CD14-positive monocyte (primary cell): ENCODE data around the gene MAML1. TPM values are rescaled to one million over a fixed set of nuclear protein-coding genes. Genes with fewer than 3 reads are reported as not detected.
A peak's percentile ranks its signal among the peaks of the same experiment; 100 is the strongest.

Source experiments
- DNase-seq, 3 donors: peaks; one replicate each; pipeline ENCODE4 v3.0.0-alpha.2; 2011 to 2022
- H2AFZ ChIP-seq: 2 replicates; pipeline ENCODE4 v1.6.0; 2012; ENCODE audit warnings: mild to moderate bottlenecking, low read depth, low read length, inconsistent platforms; ENCODE audit not compliant: insufficient read depth, poor library complexity, severe bottlenecking
- H3K27ac ChIP-seq, 2 donors: 1 replicate in 1 of 2; 2 replicates in 1 of 2; pipeline ENCODE4 v1.5.1; 2012 to 2013; ENCODE audit warnings: low read length in 2 of 2, control low read depth in 1 of 2, inconsistent platforms in 1 of 2, low read depth in 1 of 2, mild to moderate bottlenecking in 1 of 2
- H3K27me3 ChIP-seq, 2 donors: one replicate each; pipeline versions ENCODE4 v1.6.0 to v1.6.1; 2011 to 2013; ENCODE audit warnings: low read length in 2 of 2; ENCODE audit not compliant: control insufficient read depth in 2 of 2, insufficient read depth in 2 of 2
- H3K36me3 ChIP-seq, 2 donors: replicated peaks in 1 of 2; 1 replicate in 1 of 2; 2 replicates in 1 of 2; pipeline versions ENCODE4 v1.5.1 to v1.6.1; 2012 to 2013; ENCODE audit warnings: low read length in 2 of 2, control low read depth in 1 of 2, inconsistent platforms in 1 of 2, mild to moderate bottlenecking in 1 of 2; ENCODE audit not compliant: insufficient read depth in 2 of 2, control insufficient read depth in 1 of 2
- H3K4me1 ChIP-seq, 2 donors: 1 replicate in 1 of 2; 2 replicates in 1 of 2; pipeline versions ENCODE4 v1.5.1 to v1.6.1; 2012 to 2013; ENCODE audit warnings: low read length in 2 of 2, control low read depth in 1 of 2, inconsistent platforms in 1 of 2, mild to moderate bottlenecking in 1 of 2, moderate library complexity in 1 of 2; ENCODE audit not compliant: insufficient read depth in 2 of 2, control insufficient read depth in 1 of 2
- H3K4me2 ChIP-seq: replicated peaks from 2 replicates; pipeline ENCODE3; 2012; ENCODE audit warnings: low read length, moderate library complexity, mild to moderate bottlenecking; ENCODE audit not compliant: poor library complexity, severe bottlenecking; ENCODE audit errors: extremely low read depth
- H3K4me3 ChIP-seq, 3 experiments: fragments of 200-600 bp in 1 of 3; sonication (generic) in 1 of 3; replicated peaks in 1 of 3; 1 replicate in 2 of 3; 2 replicates in 1 of 3; pipeline ENCODE4 v1.5.1; 2011 to 2013; ENCODE audit warnings: low read length in 3 of 3, mild to moderate bottlenecking in 3 of 3, control low read depth in 2 of 3, low read depth in 2 of 3, inconsistent platforms in 1 of 3, moderate library complexity in 1 of 3
- H3K79me2 ChIP-seq: 2 replicates; pipeline ENCODE4 v1.6.0; 2012; ENCODE audit warnings: mild to moderate bottlenecking, control low read depth, inconsistent platforms, low read length, moderate library complexity; ENCODE audit not compliant: insufficient read depth
- H3K9ac ChIP-seq: 2 replicates; pipeline ENCODE4 v1.6.0; 2017; ENCODE audit warnings: low read length, mild to moderate bottlenecking; ENCODE audit not compliant: insufficient read depth, poor library complexity, severe bottlenecking
- H3K9me3 ChIP-seq, 2 donors: replicated peaks in 1 of 2; 1 replicate in 1 of 2; 2 replicates in 1 of 2; pipeline versions ENCODE4 v1.5.1 to v1.6.1; 2012 to 2013; ENCODE audit warnings: low read length in 2 of 2, control low read depth in 1 of 2; ENCODE audit not compliant: control insufficient read depth in 1 of 2, insufficient read depth in 1 of 2
- H4K20me1 ChIP-seq: 2 replicates; pipeline ENCODE4 v1.6.0; 2012; ENCODE audit warnings: mild to moderate bottlenecking, low read length, control low read depth, moderate library complexity; ENCODE audit not compliant: insufficient read depth
- H3K27ac Mint-ChIP-seq, 7 donors: one replicate each; pipeline ENCODE4 v1.8.0; 2020; ENCODE audit warnings: mild to moderate bottlenecking in 7 of 7, mixed read lengths in 7 of 7, moderate library complexity in 6 of 7, inconsistent platforms in 2 of 7
- H3K27me3 Mint-ChIP-seq, 3 donors: one replicate each; pipeline ENCODE4 v1.8.0; 2021 to 2022; ENCODE audit warnings: low read depth in 3 of 3, mild to moderate bottlenecking in 3 of 3, mixed read lengths in 3 of 3, moderate library complexity in 3 of 3, inconsistent platforms in 1 of 3
- H3K36me3 Mint-ChIP-seq, 2 donors: one replicate each; pipeline ENCODE4 v1.8.0; 2020; ENCODE audit warnings: mixed read lengths in 2 of 2, inconsistent platforms in 1 of 2, mild to moderate bottlenecking in 1 of 2
- H3K4me1 Mint-ChIP-seq: one replicate; pipeline ENCODE4 v1.8.0; 2020; ENCODE audit warnings: mild to moderate bottlenecking, mixed read lengths
- H3K4me3 Mint-ChIP-seq, 2 donors: one replicate each; pipeline ENCODE4 v1.8.0; 2020; ENCODE audit warnings: mild to moderate bottlenecking in 2 of 2, mixed read lengths in 2 of 2, moderate library complexity in 1 of 2
- H3K9me3 Mint-ChIP-seq, 7 donors: one replicate each; pipeline ENCODE4 v1.8.0; 2020 to 2022; ENCODE audit warnings: mixed read lengths in 7 of 7, mild to moderate bottlenecking in 6 of 7, moderate library complexity in 6 of 7, inconsistent platforms in 2 of 7
- WGBS: methylation state at CpG from one replicate; pipeline ENCODE4 v1.1.5; 2013; ENCODE audit warnings: missing lambda C conversion rate; ENCODE audit not compliant: insufficient coverage; 5-methylcytosine and 5-hydroxymethylcytosine counted together
- intact Hi-C, 2 donors: fragments of 100-400 bp; cut with micrococcal nuclease; formaldehyde crosslinking; loops; one replicate each; pipeline versions ENCODE4 v1.15.0 to v1.15.1; 2023
- polyA plus RNA-seq, 3 donors: library from polyadenylated mRNA; depleted of rRNA in 1 of 3; unstranded in 2 of 3; stranded (reverse) in 1 of 3; fragments of 300-500 nt in 2 of 3; fragments of >200 nt in 1 of 3; fragmentation: Illumina TruSeq in 2 of 3; gene quantifications; 1 replicate in 2 of 3; 2 replicates in 1 of 3; pipeline ENCODE4 v1.2.3, GENCODE V29; 2012 to 2021
- TF ChIP-seq, protein P1 (sequence below): fragments of 200-600 bp; IDR thresholded peaks from one replicate; pipeline ENCODE4 v1.8.0; 2022; ENCODE audit warnings: antibody characterized with exemption, mild to moderate bottlenecking

MAML1 gene
- polyA plus RNA-seq, 3 donors, result 2.2 to 11.0 (median 2.7) TPM

GRCh38 chr5:179771311-179771895 is 38.8 kb downstream of the MAML1 start:
- peak overlapping the region in 1 of 2 donors; percentile 52 for H3K27ac ChIP-seq
- H3K27me3 ChIP-seq, result no peaks in the 10 kb centered on the region
- no peaks in the 10 kb centered on the region for H3K9me3 ChIP-seq
- 48% methylated on average over 3 of the region's 4 CpGs for WGBS
- H3K4me1 ChIP-seq, result peaks cover 76 to 93% of the 10 kb centered on the region in 2 donors
- intact Hi-C loops, result no loop called here
- H3K4me3 Mint-ChIP-seq, result no peak overlapping the region
- H4K20me1 ChIP-seq, result peaks cover 95% of the 10 kb centered on the region
- peaks cover 83% of the 10 kb centered on the region for H3K4me1 Mint-ChIP-seq
- H3K36me3 ChIP-seq, result peaks cover 41 to 73% of the 10 kb centered on the region in 2 donors
- no peak overlapping the region for H3K9ac ChIP-seq
- H3K27ac Mint-ChIP-seq, result peak overlapping the region; percentile 50 to 89 (median 84)
- H3K9me3 Mint-ChIP-seq, result no peaks in the 10 kb centered on the region
- H2AFZ ChIP-seq, result no peak overlapping the region
- no peak for DNase-seq
- no peak overlapping the region for H3K4me2 ChIP-seq
- no peaks in the 10 kb centered on the region for H3K27me3 Mint-ChIP-seq
- TF ChIP-seq, protein P1, sequence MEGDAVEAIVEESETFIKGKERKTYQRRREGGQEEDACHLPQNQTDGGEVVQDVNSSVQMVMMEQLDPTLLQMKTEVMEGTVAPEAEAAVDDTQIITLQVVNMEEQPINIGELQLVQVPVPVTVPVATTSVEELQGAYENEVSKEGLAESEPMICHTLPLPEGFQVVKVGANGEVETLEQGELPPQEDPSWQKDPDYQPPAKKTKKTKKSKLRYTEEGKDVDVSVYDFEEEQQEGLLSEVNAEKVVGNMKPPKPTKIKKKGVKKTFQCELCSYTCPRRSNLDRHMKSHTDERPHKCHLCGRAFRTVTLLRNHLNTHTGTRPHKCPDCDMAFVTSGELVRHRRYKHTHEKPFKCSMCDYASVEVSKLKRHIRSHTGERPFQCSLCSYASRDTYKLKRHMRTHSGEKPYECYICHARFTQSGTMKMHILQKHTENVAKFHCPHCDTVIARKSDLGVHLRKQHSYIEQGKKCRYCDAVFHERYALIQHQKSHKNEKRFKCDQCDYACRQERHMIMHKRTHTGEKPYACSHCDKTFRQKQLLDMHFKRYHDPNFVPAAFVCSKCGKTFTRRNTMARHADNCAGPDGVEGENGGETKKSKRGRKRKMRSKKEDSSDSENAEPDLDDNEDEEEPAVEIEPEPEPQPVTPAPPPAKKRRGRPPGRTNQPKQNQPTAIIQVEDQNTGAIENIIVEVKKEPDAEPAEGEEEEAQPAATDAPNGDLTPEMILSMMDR, result no peak
- H3K79me2 ChIP-seq, result peaks cover 86% of the 10 kb centered on the region
- H3K36me3 Mint-ChIP-seq, result peaks cover 68 to 86% of the 10 kb centered on the region in 2 donors
- H3K4me3 ChIP-seq, result no peak overlapping the region

- no peak overlapping the region for H2AFZ ChIP-seq
- peaks cover 76 to 93% of the 10 kb centered on the region in 2 donors for H3K4me1 ChIP-seq
- H3K9me3 Mint-ChIP-seq, result no peaks in the 10 kb centered on the region
- peaks cover 80% of the 10 kb centered on the region for H3K4me1 Mint-ChIP-seq
- peaks cover 95% of the 10 kb centered on the region for H4K20me1 ChIP-seq
- peaks cover 83% of the 10 kb centered on the region for H3K79me2 ChIP-seq
- H3K27ac Mint-ChIP-seq, result peak overlapping the region in 6 of 7 donors; percentile 59 to 89 (median 84)
- no peaks in the 10 kb centered on the region for H3K9me3 ChIP-seq
- no peaks in the 10 kb centered on the region for H3K27me3 ChIP-seq
- WGBS, result no CpG with 5 or more reads among the region's 6 CpGs
- peak in 2 of 3 donors; percentile 44 to 57 for DNase-seq
- H3K4me3 ChIP-seq, result no peak overlapping the region
- H3K27me3 Mint-ChIP-seq, result no peaks in the 10 kb centered on the region
- H3K27ac ChIP-seq, result peak overlapping the region; percentile 17 to 52
- H3K9ac ChIP-seq, result no peak overlapping the region
- no peak overlapping the region for H3K4me3 Mint-ChIP-seq
- peaks cover 38 to 67% of the 10 kb centered on the region in 2 donors for H3K36me3 ChIP-seq
- peaks cover 63 to 80% of the 10 kb centered on the region in 2 donors for H3K36me3 Mint-ChIP-seq
- TF ChIP-seq, protein P1, result no peak
- H3K4me2 ChIP-seq, result no peak overlapping the region
- intact Hi-C loops, result no loop called here
Measured at GRCh38 chr5:179772351-179772750, 39.7 kb downstream of the MAML1 start.
